Stimulated activated CD4-positive, alpha-beta T cell treated with anti-CD3 and anti-CD28 coated beads, Interleukin-2, amount 100 ng/mL, for 24 hours (primary cell): ENCODE data around the gene HSPA1A.

Experiments used
- DNase-seq, 2 donors: peaks; one replicate each; pipeline ENCODE4 v3.0.0-alpha.2; 2020

The HSPA1A gene

GRCh38 chr6:31865205-31866118 lies 50.1 kb downstream of the HSPA1A start:
- DNase-seq, result no peak
